ENCODE measurements around the gene UHRF2. TPM values are rescaled to one million over a fixed set of nuclear protein-coding genes. Genes with fewer than 3 reads are reported as not detected.

UHRF2 gene
- total RNA-seq, 1 donor from 2014 or later = 53.8 TPM

DNA sequence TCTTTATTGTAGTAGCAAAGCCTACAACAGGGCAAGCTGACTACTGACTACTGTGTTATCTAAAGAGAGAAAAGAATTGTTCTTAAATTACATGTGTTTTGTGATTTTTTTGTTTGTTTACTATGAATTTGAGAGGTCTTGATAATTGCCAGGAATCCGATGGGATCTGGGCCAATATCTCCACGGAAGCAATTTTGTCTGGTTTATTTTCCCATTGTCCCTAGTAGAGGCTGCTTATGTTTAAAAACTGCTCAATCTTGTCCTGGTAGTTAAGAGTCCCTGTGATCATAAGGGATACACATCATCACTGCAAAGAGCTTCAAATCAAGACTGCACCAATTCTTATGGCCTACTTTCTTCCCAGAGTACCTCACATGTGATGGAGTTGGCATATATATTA is 138.1 kb downstream of the UHRF2 start:
- no peaks in the 10 kb centered on the region for H3K9me3 ChIP-seq (ENCODE audit: control insufficient read depth in 3 of 3, low read length in 3 of 3)
- H3K9ac ChIP-seq (ENCODE audit: low read depth in 1 of 3, low read length in 3 of 3) = no peak overlapping the region
- no peak overlapping the region for H3K4me3 ChIP-seq (ENCODE audit: low read length in 3 of 3)
- no peaks in the 10 kb centered on the region for H3K27me3 ChIP-seq (ENCODE audit: control insufficient read depth in 3 of 3, insufficient read depth in 3 of 3, low read length in 3 of 3)
- no peaks in the 10 kb centered on the region for H3K36me3 ChIP-seq (ENCODE audit: control insufficient read depth in 3 of 3, insufficient read depth in 3 of 3, low read length in 3 of 3)
- H3K4me1 ChIP-seq (ENCODE audit: control insufficient read depth in 3 of 3, insufficient read depth in 3 of 3, low read length in 3 of 3) = no peaks in the 10 kb centered on the region
- H3K27ac ChIP-seq (ENCODE audit: low read depth, low read length) = no peak overlapping the region

DNA sequence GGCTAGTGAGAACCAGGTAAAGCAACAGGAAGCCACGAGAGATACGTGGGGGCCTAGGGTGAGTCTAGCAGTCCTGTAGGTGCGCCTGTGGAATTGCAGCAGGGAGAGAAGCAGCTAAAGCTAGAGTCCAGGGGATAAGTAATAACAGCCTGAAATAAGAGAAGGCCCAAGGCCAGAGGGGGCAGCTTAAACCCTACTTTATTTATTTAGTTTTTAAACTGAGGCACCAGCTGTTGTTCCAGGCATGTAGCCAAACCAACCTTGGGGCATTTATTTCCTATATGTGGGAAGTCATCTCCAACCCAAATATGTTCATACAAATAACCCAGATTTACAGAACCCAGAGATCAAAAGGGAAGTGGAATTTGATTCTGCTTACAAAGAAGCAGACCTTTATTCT is 139.0 kb downstream of the UHRF2 start:
- Histone ChIP-seq H3K27me3 (ENCODE audit: control insufficient read depth in 3 of 3, insufficient read depth in 3 of 3, low read length in 3 of 3) (no peaks in the 10 kb centered on the region), H3K4me3 (ENCODE audit: low read length in 3 of 3) (no peak overlapping the region), H3K9me3 (ENCODE audit: control insufficient read depth in 3 of 3, low read length in 3 of 3) (no peaks in the 10 kb centered on the region), H3K27ac (ENCODE audit: low read depth, low read length) (no peak overlapping the region), H3K4me1 (ENCODE audit: control insufficient read depth in 3 of 3, insufficient read depth in 3 of 3, low read length in 3 of 3) (no peaks in the 10 kb centered on the region), H3K9ac (ENCODE audit: low read depth in 1 of 3, low read length in 3 of 3) (peak overlapping the region in 1 of 3 donors; percentile 25), H3K36me3 (ENCODE audit: control insufficient read depth in 3 of 3, insufficient read depth in 3 of 3, low read length in 3 of 3) (no peaks in the 10 kb centered on the region)

DNA sequence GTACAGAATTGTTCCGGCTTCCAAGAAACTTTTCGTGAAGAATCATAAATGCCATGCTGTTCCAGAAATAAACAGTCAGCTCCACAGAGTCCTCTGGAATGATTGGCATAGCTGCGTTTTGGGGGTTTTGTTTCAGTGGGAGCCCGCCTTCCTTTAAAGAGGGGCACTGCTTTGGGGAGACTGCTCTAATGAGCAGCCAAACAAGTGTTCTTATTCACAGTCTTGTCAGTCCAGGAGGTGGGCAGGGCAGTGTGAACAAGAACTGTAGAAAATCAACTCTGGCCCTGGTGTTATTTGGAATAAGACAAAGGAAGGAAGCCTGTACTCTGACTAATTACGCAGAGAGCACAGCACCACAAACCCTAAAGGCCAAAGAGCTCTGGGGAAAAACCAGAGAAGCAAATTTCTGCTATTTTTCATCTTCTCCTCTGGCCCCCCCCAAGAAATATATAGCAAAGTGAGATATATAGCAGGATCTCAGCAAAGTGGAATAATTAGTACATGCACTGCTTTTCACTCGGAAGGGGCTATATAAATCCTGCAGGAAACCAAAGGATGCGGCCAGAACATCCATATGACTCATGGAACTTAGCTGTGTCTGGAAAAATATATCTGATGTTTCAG is 139.6 kb downstream of the UHRF2 start:
- H3K4me1 ChIP-seq (ENCODE audit: control insufficient read depth in 3 of 3, insufficient read depth in 3 of 3, low read length in 3 of 3) = no peaks in the 10 kb centered on the region
- no peaks in the 10 kb centered on the region for H3K36me3 ChIP-seq (ENCODE audit: control insufficient read depth in 3 of 3, insufficient read depth in 3 of 3, low read length in 3 of 3)
- no peaks in the 10 kb centered on the region for H3K9me3 ChIP-seq (ENCODE audit: control insufficient read depth in 3 of 3, low read length in 3 of 3)
- no peaks in the 10 kb centered on the region for H3K27me3 ChIP-seq (ENCODE audit: control insufficient read depth in 3 of 3, insufficient read depth in 3 of 3, low read length in 3 of 3)
- H3K27ac ChIP-seq (ENCODE audit: low read depth, low read length) = peak overlapping the region; percentile 23
- H3K9ac ChIP-seq (ENCODE audit: low read depth in 1 of 3, low read length in 3 of 3) = peak overlapping the region in 2 of 3 donors; percentile 21 to 25
- no peak overlapping the region for H3K4me3 ChIP-seq (ENCODE audit: low read length in 3 of 3)

DNA sequence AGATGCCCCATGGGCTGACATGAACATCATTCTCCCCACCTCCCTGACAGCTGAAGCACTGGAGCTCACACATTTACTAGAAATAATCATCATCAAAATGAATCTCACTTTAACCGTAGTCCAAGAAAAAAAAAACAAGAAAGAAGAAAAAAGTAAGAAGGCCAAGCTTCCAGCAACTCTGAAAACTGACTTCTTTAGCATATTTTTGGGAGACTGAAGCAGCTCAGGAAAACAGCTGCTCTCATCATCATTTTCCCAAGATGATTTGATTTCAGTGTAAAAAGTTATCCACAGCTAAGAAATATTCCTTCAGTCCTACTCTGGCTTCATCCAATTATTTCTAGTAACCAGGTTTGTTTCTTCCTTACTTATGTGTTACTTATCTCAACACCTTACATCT is 140.9 kb downstream of the UHRF2 start:
- Histone ChIP-seq H3K27ac (ENCODE audit: low read depth, low read length) (no peak overlapping the region), H3K9me3 (ENCODE audit: control insufficient read depth in 3 of 3, low read length in 3 of 3) (no peaks in the 10 kb centered on the region), H3K9ac (ENCODE audit: low read depth in 1 of 3, low read length in 3 of 3) (no peak overlapping the region)

More for the DNA sequence above, 140.9 kb downstream of the UHRF2 start:
- Histone ChIP-seq H3K36me3 (ENCODE audit: control insufficient read depth in 3 of 3, insufficient read depth in 3 of 3, low read length in 3 of 3) (no peaks in the 10 kb centered on the region), H3K4me1 (ENCODE audit: control insufficient read depth in 3 of 3, insufficient read depth in 3 of 3, low read length in 3 of 3) (no peaks in the 10 kb centered on the region), H3K4me3 (ENCODE audit: low read length in 3 of 3) (no peak overlapping the region), H3K27me3 (ENCODE audit: control insufficient read depth in 3 of 3, insufficient read depth in 3 of 3, low read length in 3 of 3) (no peaks in the 10 kb centered on the region)

Small RNA genes within 50 kb of the gene (small RNA-seq; reads per million reads assigned to genes)
- not detected for gene RN7SL25P

Other genes with a start within 250 kb of the UHRF2 start
- gene IL33, start 197.4 kb upstream of the UHRF2 start, total RNA-seq = 14.6 TPM
- gene TPD52L3, start 84.8 kb upstream of the UHRF2 start, total RNA-seq = not detected
- under 0.01 TPM for gene GLDC, start 232.5 kb downstream of the UHRF2 start, total RNA-seq